WTC11 (cell line): ENCODE data around the gene FOXL2NB. TPM values are rescaled to one million over a fixed set of nuclear protein-coding genes. Genes with fewer than 3 reads are reported as not detected.
"Not testable (repeated sequence)": the region's sequence is repeated elsewhere in the genome, so short reads cannot be mapped to it uniquely, and the experiment has no call there.

ENCODE experiments used
- ATAC-seq: fragments of 200-7000 bp; cut with Tn5 transposase; 2 replicates; pipeline ENCODE4 v1.10.0; 2021; ENCODE audit warnings: mild to moderate bottlenecking, moderate library complexity
- CTCF ChIA-PET: fragments of 300-600 bp; sonication (Branson Sonifier 250); formaldehyde crosslinking; loops from one replicate; lab custom pipeline; 2021; ENCODE audit warnings: antibody characterized with exemption; lab: Charles Lee
- POLR2A ChIA-PET: fragments of 350-600 bp; sonication (Branson Sonifier 250); formaldehyde crosslinking; loops from one replicate; lab custom pipeline; 2021; ENCODE audit warnings: antibody characterized with exemption; lab: Charles Lee
- DNase-seq: peaks from one replicate; pipeline ENCODE4 v3.0.0; 2021; ENCODE audit warnings: low spot score
- H3K27ac Mint-ChIP-seq: 2 replicates; pipeline ENCODE4 v1.8.0; 2021; ENCODE audit warnings: mixed read lengths
- H3K27me3 Mint-ChIP-seq: 2 replicates; pipeline ENCODE4 v1.8.0; 2021; ENCODE audit warnings: low read depth, mild to moderate bottlenecking, moderate library complexity, mixed read lengths
- H3K36me3 Mint-ChIP-seq: 2 replicates; pipeline ENCODE4 v1.8.0; 2021; ENCODE audit warnings: mixed read lengths
- H3K4me1 Mint-ChIP-seq: 2 replicates; pipeline ENCODE4 v1.8.0; 2022; ENCODE audit warnings: mixed read lengths
- H3K4me3 Mint-ChIP-seq: 2 replicates; pipeline ENCODE4 v1.8.0; 2021; ENCODE audit warnings: mild to moderate bottlenecking, moderate library complexity, mixed read lengths
- H3K9me3 Mint-ChIP-seq: 2 replicates; pipeline ENCODE4 v1.8.0; 2021; ENCODE audit warnings: mixed read lengths
- CREM ChIP-seq: sonication (generic); formaldehyde crosslinking; IDR thresholded peaks from 2 replicates; pipeline ENCODE4 v1.8.1; 2022; ENCODE audit warnings: mild to moderate bottlenecking, missing genetic modification reagents, moderate library complexity
- ESRRA ChIP-seq: sonication (generic); formaldehyde crosslinking; IDR thresholded peaks from 2 replicates; pipeline ENCODE4 v1.8.1; 2022; ENCODE audit warnings: mild to moderate bottlenecking, missing genetic modification reagents, borderline replicate concordance
- ETV6 ChIP-seq: sonication (generic); formaldehyde crosslinking; IDR thresholded peaks from 2 replicates; pipeline ENCODE4 v1.8.1; 2022; ENCODE audit warnings: mild to moderate bottlenecking, missing genetic modification reagents
- FOXP1 ChIP-seq: sonication (generic); formaldehyde crosslinking; IDR thresholded peaks from 2 replicates; pipeline ENCODE4 v1.8.0; 2022; ENCODE audit warnings: missing genetic modification reagents, mild to moderate bottlenecking, moderate library complexity, borderline replicate concordance
- MYBL2 ChIP-seq: sonication (generic); formaldehyde crosslinking; IDR thresholded peaks from 2 replicates; pipeline ENCODE4 v1.8.1; 2023; ENCODE audit warnings: mild to moderate bottlenecking, moderate library complexity, missing genetic modification reagents
- NFATC4 ChIP-seq: fragments of 250-450 bp; sonication (Bioruptor Pico); IDR thresholded peaks from 2 replicates; pipeline ENCODE4 v1.9.0; 2021; ENCODE audit warnings: mild to moderate bottlenecking
- ZNF138 ChIP-seq: sonication (generic); formaldehyde crosslinking; conservative IDR thresholded peaks from 2 replicates; pipeline ENCODE4 v1.8.1; 2022; ENCODE audit warnings: mild to moderate bottlenecking, moderate library complexity, missing genetic modification reagents
- ZNF232 ChIP-seq: sonication (generic); formaldehyde crosslinking; IDR thresholded peaks from 2 replicates; pipeline ENCODE4 v1.8.0; 2022; ENCODE audit warnings: mild to moderate bottlenecking, missing genetic modification reagents
- total RNA-seq: library from RNA; stranded (reverse); gene quantifications from 3 replicates; pipeline ENCODE4 v1.2.3, GENCODE V29; 2021
- TF ChIP-seq, protein P1 (sequence below): sonication (generic); formaldehyde crosslinking; IDR thresholded peaks from 2 replicates; pipeline ENCODE4 v1.8.1; 2022; ENCODE audit warnings: low read depth, mild to moderate bottlenecking, moderate library complexity, missing genetic modification reagents, borderline replicate concordance
- TF ChIP-seq, protein P2 (sequence below): fragments of 250-450 bp; sonication (Bioruptor Pico); IDR thresholded peaks from 2 replicates; pipeline ENCODE4 v1.9.0; 2021; ENCODE audit warnings: mild to moderate bottlenecking
- TF ChIP-seq, protein P3 (sequence below): fragments of 250-450 bp; sonication (Bioruptor Pico); IDR thresholded peaks from 2 replicates; pipeline ENCODE4 v2.1.2; 2022; ENCODE audit warnings: mild to moderate bottlenecking, moderate library complexity

The FOXL2NB gene
- total RNA-seq, 1 experiment from 2014 or later = 5.1 TPM

DNA sequence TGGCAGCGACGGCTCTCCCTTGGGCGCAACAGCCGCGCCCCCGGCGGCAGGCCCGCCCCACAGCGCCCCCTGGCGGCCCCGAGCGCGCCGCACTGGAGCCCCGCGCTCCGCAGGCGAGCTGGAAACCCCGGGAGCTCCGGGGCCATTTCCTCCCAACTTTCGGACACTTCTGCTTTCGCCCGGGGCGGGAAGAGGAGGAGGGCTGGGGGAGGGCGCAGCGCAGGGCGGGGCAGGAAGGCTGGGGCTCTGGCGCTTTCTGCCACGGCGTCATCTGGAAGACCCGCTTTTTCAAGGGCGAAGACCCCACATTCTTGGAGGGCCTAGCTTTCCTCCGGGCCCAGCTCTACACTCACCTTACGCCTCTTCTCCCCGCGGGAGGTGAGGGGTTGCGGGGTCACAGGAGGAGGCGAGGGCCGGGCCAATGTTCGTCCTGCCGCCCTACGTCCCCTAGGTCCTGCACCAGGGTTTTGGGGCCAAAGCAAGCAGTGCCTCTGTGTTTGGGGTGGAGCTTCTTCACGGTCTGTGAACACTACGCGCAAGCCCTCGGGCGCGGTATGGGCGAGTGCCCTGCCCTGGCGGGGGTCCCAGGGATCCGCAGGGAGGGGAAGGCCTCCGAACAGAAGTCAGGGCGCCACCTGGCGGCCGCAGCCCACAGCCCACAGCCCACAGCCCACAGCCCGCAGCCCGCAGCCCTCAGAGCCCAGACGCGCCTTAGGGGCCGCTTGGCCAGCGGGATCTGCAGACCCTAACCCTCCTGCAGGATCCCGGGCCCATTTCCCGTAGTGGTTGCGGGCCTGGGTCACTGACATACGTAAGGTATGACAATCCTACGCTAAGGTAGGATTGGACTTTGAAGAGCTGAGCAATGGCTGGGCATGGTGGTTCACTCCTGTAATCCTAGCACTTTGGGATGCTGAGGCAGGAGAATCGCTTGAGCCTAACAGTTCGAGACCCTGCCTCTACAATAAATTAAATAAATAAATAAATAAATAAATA is 31.2 kb upstream of the FOXL2NB start (continued):
- TF ChIP-seq ETV6 (CRISPR knock-in tag) (0 out of 2 replicates have a peak, but pooled peaks have one; percentile 45), CREM (peak; percentile 38; the same call in 1 of the 2 replicates), ZNF232 (CRISPR knock-in tag) (no peak)

DNA sequence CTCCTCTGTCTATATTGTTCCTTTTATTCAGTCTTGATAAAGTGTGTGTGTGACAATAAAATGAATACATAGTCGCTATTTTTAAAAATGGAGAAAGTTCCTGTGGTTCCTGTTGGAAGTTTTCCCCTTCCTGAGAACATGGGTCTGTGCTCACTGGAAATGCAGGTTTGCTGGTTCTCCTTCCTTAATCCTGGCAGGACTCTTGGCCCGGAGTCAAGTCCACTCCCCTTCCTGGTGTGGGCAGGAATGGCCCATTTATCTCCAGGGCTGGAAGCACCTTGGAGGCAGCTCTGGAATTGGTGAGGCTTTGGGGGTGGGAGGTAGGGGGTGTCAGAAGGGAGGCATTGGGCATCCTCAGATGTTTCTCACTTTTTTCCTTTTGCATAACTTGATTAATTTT is 30.2 kb upstream of the FOXL2NB start:
- peaks cover 10% of the 10 kb centered on the region for H3K27me3 Mint-ChIP-seq
- H3K36me3 Mint-ChIP-seq = no peaks in the 10 kb centered on the region
- POLR2A ChIA-PET = interaction anchor here (0.6 to 1.7 kb wide), 2 partner anchors 19 to 323 kb away, joined by 3 to 13 read pairs; partner anchors contain the start of gene CEP70
- H3K9me3 Mint-ChIP-seq = no peaks in the 10 kb centered on the region
- H3K27ac Mint-ChIP-seq = no peak overlapping the region
- H3K4me3 Mint-ChIP-seq = peak overlapping the region; percentile 0; the same call in 1 of the 2 replicates
- DNase-seq (no peak), ATAC-seq (no peak)
- CTCF ChIA-PET = interaction anchor here (0.6 to 5.7 kb wide), 20 partner anchors 8 to 566 kb away, joined by 3 to 152 read pairs (median 10); partner anchors contain the start of genes CEP70 and FAIM
- peaks cover 3% of the 10 kb centered on the region for H3K4me1 Mint-ChIP-seq
- TF ChIP-seq MYBL2 (CRISPR knock-in tag) (no peak), NFATC4 (CRISPR knock-in tag) (no peak)
- TF ChIP-seq, protein P1, sequence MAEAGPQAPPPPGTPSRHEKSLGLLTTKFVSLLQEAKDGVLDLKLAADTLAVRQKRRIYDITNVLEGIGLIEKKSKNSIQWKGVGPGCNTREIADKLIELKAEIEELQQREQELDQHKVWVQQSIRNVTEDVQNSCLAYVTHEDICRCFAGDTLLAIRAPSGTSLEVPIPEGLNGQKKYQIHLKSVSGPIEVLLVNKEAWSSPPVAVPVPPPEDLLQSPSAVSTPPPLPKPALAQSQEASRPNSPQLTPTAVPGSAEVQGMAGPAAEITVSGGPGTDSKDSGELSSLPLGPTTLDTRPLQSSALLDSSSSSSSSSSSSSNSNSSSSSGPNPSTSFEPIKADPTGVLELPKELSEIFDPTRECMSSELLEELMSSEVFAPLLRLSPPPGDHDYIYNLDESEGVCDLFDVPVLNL (CRISPR knock-in tag) = no peak

DNA sequence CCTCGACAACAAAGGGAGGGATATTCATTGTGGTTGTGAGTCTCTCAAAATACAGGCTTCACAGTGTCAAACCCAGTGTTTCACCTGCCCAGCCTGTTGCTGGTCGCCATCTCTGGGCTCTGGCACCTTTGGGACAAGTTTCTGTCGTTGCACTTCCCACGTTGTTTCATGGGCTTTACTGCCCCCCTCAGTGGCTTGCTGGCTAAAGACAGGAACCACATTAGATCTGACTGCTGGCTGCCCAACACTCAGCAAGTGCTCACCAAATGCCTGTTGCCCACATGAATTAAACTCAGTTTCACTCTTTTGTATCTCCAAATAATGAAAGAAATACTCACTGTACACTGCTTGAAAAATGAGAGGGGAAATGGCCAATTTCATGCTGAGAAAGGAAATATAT is 27.7 kb upstream of the FOXL2NB start:
- H3K27me3 Mint-ChIP-seq = peaks cover 7% of the 10 kb centered on the region
- peaks cover 3% of the 10 kb centered on the region for H3K4me1 Mint-ChIP-seq
- CTCF ChIA-PET = interaction anchor here (1.1 to 5.7 kb wide), 7 partner anchors 10 to 410 kb away, joined by 3 to 152 read pairs (median 6); partner anchors contain the start of gene CEP70
- DNase-seq = no peak
- H3K9me3 Mint-ChIP-seq = no peaks in the 10 kb centered on the region
- H3K4me3 Mint-ChIP-seq = no peak overlapping the region
- no peak for ATAC-seq
- TF ChIP-seq, protein P1 (CRISPR knock-in tag) = no peak
- TF ChIP-seq MYBL2 (CRISPR knock-in tag) (no peak), ZNF138 (CRISPR knock-in tag) (no peak)
- TF ChIP-seq, protein P2, sequence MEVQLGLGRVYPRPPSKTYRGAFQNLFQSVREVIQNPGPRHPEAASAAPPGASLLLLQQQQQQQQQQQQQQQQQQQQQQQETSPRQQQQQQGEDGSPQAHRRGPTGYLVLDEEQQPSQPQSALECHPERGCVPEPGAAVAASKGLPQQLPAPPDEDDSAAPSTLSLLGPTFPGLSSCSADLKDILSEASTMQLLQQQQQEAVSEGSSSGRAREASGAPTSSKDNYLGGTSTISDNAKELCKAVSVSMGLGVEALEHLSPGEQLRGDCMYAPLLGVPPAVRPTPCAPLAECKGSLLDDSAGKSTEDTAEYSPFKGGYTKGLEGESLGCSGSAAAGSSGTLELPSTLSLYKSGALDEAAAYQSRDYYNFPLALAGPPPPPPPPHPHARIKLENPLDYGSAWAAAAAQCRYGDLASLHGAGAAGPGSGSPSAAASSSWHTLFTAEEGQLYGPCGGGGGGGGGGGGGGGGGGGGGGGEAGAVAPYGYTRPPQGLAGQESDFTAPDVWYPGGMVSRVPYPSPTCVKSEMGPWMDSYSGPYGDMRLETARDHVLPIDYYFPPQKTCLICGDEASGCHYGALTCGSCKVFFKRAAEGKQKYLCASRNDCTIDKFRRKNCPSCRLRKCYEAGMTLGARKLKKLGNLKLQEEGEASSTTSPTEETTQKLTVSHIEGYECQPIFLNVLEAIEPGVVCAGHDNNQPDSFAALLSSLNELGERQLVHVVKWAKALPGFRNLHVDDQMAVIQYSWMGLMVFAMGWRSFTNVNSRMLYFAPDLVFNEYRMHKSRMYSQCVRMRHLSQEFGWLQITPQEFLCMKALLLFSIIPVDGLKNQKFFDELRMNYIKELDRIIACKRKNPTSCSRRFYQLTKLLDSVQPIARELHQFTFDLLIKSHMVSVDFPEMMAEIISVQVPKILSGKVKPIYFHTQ = no peak
- POLR2A ChIA-PET = no interaction called here
- no peaks in the 10 kb centered on the region for H3K36me3 Mint-ChIP-seq
- H3K27ac Mint-ChIP-seq = no peak overlapping the region

DNA sequence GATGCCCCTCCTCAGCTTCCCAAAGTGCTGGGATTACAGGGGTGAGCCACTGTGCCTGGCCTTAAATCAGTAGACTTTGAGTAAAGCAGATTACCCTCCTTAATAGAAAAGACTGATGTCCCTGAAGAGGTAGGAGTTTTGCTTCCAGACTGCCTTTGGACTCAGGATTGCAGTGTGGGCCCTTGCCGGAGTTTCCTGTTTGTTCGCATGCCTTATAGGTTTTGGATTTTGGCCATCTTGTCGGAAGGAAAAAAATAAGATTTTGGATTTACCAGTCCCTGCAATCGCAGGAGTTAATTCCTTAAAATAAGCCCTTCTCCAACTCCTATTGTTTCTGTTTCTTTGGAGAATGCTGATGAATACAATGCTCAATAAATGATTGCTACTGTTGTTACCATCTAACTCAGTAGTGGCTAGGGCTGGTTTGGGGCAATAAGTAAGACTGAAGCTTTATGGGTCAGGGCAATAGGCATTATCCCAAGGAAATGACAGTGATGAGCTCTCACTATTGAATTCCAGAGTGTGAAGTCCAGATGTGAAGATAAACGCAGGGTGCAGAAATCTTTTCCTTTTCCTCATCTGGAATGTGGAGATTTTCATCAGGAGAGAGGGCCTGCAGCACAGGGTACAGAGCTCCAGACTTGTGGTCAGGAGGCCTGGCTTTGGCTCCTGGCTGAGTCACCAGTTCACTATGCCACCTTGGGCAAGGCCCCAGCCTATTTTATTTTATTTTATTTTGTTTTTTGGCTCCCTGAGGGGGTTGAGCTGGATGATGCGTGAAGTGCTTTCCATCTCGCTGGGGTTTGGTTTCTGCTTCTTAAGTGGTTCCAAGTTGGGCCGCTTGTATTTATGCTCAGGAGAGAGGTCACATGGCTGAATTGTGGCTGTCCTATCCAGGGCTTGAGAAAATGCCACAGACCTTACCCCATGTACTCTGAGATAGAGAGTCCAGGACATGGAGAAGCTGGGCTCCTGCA is 25.4 kb upstream of the FOXL2NB start:
- Mint-ChIP-seq H3K36me3 (no peaks in the 10 kb centered on the region), H3K4me1 (no peaks in the 10 kb centered on the region), H3K4me3 (no peak overlapping the region), H3K9me3 (no peaks in the 10 kb centered on the region), H3K27ac (no peak overlapping the region), H3K27me3 (peaks cover 4% of the 10 kb centered on the region)
- CTCF ChIA-PET = interaction anchor here (0.7 to 5.9 kb wide), 7 partner anchors 13 to 443 kb away, joined by 3 to 138 read pairs (median 20); partner anchors contain the start of gene CEP70
- TF ChIP-seq ETV6 (CRISPR knock-in tag) = no peak
- TF ChIP-seq, protein P3, sequence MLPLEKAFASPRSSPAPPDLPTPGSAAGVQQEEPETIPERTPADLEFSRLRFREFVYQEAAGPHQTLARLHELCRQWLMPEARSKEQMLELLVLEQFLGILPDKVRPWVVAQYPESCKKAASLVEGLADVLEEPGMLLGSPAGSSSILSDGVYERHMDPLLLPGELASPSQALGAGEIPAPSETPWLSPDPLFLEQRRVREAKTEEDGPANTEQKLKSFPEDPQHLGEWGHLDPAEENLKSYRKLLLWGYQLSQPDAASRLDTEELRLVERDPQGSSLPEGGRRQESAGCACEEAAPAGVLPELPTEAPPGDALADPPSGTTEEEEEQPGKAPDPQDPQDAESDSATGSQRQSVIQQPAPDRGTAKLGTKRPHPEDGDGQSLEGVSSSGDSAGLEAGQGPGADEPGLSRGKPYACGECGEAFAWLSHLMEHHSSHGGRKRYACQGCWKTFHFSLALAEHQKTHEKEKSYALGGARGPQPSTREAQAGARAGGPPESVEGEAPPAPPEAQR (CRISPR knock-in tag) = no peak
- no peak for TF ChIP-seq FOXP1
- TF ChIP-seq ESRRA = no peak
- ATAC-seq (no peak), DNase-seq (no peak)
- POLR2A ChIA-PET = interaction anchor here (0.6 kb wide), 1 partner anchor 186 kb away, joined by 3 read pairs; no protein-coding TSS in a partner anchor

DNA sequence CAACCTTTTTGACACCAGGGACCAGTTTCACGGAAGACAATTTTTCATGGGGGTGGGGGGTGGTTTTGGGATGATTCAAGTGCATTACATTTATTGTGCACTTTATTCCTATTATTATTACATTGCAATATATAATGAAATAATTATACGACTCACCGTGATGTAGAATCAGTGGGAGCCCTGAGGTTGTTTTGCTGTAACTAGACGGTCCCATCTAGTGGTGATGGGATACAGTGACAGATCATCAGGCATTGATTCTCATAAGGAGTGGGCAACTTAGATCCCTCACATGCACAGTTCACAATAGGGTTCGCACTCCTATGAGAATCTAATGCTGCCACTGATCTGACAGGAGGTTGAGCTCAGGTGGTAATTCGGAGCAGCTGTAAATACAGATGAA is 24.6 kb upstream of the FOXL2NB start:
- ChIA-PET CTCF (interaction anchor here (1.0 to 5.9 kb wide), 10 partner anchors 12 to 474 kb away, joined by 3 to 138 read pairs (median 7); partner anchors contain the start of gene CEP70), POLR2A (interaction anchor here (1.5 kb wide), 1 partner anchor 328 kb away, joined by 5 read pairs; the partner anchor contains the start of gene CEP70)
- not testable (repeated sequence) for H3K27ac Mint-ChIP-seq, H3K4me1 Mint-ChIP-seq, H3K36me3 Mint-ChIP-seq, H3K27me3 Mint-ChIP-seq, DNase-seq, ATAC-seq, H3K9me3 Mint-ChIP-seq, H3K4me3 Mint-ChIP-seq
